GM19328 (cell line): Measurements from ENCODE around the gene GLT1D1.

Experiments used
- ATAC-seq: cut with Tn5 transposase; IDR thresholded peaks from one replicate; pipeline ENCODE4 v1.9.1; 2021; ENCODE audit warnings: mild to moderate bottlenecking, moderate library complexity; ENCODE audit not compliant: unreplicated experiment

Gene GLT1D1

GRCh38 chr12:128852026-128852698, 1.1 kb upstream of the GLT1D1 start:
- no peak for ATAC-seq

GRCh38 chr12:128853600-128854197, 421 bp downstream of the GLT1D1 start:
- no peak for ATAC-seq

- no peak for ATAC-seq
Observed at GRCh38 chr12:128856035-128856790, 2.9 kb downstream of the GLT1D1 start.

- no peak for ATAC-seq
Observed at GRCh38 chr12:128856791-128857078, 3.5 kb downstream of the GLT1D1 start.

GRCh38 chr12:128857133-128857763, 4.0 kb downstream of the GLT1D1 start:
- ATAC-seq = no peak

GRCh38 chr12:128859311-128859710, 6.0 kb downstream of the GLT1D1 start:
- no peak for ATAC-seq

GRCh38 chr12:128861226-128862016, 8.1 kb downstream of the GLT1D1 start:
- ATAC-seq = no peak

GRCh38 chr12:128863957-128864356, 10.7 kb downstream of the GLT1D1 start:
- ATAC-seq = no peak

GRCh38 chr12:128864516-128865186, 11.4 kb downstream of the GLT1D1 start:
- no peak for ATAC-seq

GRCh38 chr12:128867466-128867865, 14.2 kb downstream of the GLT1D1 start:
- ATAC-seq = no peak

GRCh38 chr12:128871516-128871892, 18.2 kb downstream of the GLT1D1 start:
- ATAC-seq = no peak

GRCh38 chr12:128872303-128872702, 19.0 kb downstream of the GLT1D1 start:
- ATAC-seq = no peak

GRCh38 chr12:128876559-128876958, 23.3 kb downstream of the GLT1D1 start:
- ATAC-seq = no peak

- ATAC-seq = no peak
Observed at GRCh38 chr12:128879898-128880764, 26.9 kb downstream of the GLT1D1 start.

- no peak for ATAC-seq
Observed at GRCh38 chr12:128891856-128892255, 38.6 kb downstream of the GLT1D1 start.

GRCh38 chr12:128903236-128903635, 50.0 kb downstream of the GLT1D1 start:
- ATAC-seq = no peak

GRCh38 chr12:128905003-128905544, 51.8 kb downstream of the GLT1D1 start:
- no peak for ATAC-seq

- no peak for ATAC-seq
Observed at GRCh38 chr12:128906485-128907137, 53.3 kb downstream of the GLT1D1 start.

- ATAC-seq = no peak
Observed at GRCh38 chr12:128908254-128908653, 55.0 kb downstream of the GLT1D1 start.
